SK-N-SH (cell line): ENCODE results near the gene DNM2. TPM values are rescaled to one million over a fixed set of nuclear protein-coding genes. Genes with fewer than 3 reads are reported as not detected.
"Not testable (repeated sequence)": the region's sequence is repeated elsewhere in the genome, so short reads cannot be mapped to it uniquely, and the experiment has no call there.

Experiments
- CTCF ChIA-PET: fragments of 300-600, 350-600 bp; formaldehyde crosslinking; extraction: SDS; loops from one replicate; lab custom pipeline; 2021; lab: Yijun Ruan, JAX
- POLR2A ChIA-PET: fragments of 350-600 bp; sonication (Branson Sonifier 250); formaldehyde crosslinking; extraction: SDS; loops from one replicate; lab custom pipeline; 2020; ENCODE audit warnings: antibody characterized with exemption, inconsistent platforms; lab: Yijun Ruan, JAX
- DNase-seq: peaks from one replicate; pipeline ENCODE4 v3.0.0; 2012
- H2AFZ ChIP-seq: fragments of 200-600 bp; sonication (generic); 2 replicates; pipeline ENCODE4 v1.8.1; 2016; ENCODE audit warnings: antibody characterized with exemption, mild to moderate bottlenecking, low read depth
- H3F3A ChIP-seq: fragments of 200-600 bp; sonication (generic); replicated peaks from 2 replicates; pipeline ENCODE3; 2016; ENCODE audit warnings: antibody characterized with exemption, mild to moderate bottlenecking; ENCODE audit not compliant: insufficient read depth
- H3K27ac ChIP-seq, 2 experiments: fragments of 200-500 bp in 1 of 2; fragments of 200-600 bp in 1 of 2; sonication (Bioruptor generic) in 1 of 2; sonication (generic), shearing (Covaris generic) in 1 of 2; 2 replicates each; pipeline versions ENCODE4 v1.5.1 to v1.6.1; 2014 to 2016; ENCODE audit warnings: low read depth in 2 of 2, inconsistent platforms in 1 of 2, low read length in 1 of 2, mild to moderate bottlenecking in 1 of 2, mixed read lengths in 1 of 2
- H3K27me3 ChIP-seq: fragments of 200-600 bp; sonication (generic), shearing (Covaris generic); 2 replicates; pipeline ENCODE4 v1.6.1; 2016; ENCODE audit warnings: mixed run types; ENCODE audit not compliant: insufficient read depth
- H3K36me3 ChIP-seq, 2 experiments: fragments of 200-500 bp in 1 of 2; fragments of 200-600 bp in 1 of 2; sonication (Bioruptor generic) in 1 of 2; sonication (generic) in 1 of 2; replicated peaks in 1 of 2; 2 replicates each; pipeline versions ENCODE3 to v1.5.1; 2014 to 2016; ENCODE audit warnings: low read length in 1 of 2, mild to moderate bottlenecking in 1 of 2; ENCODE audit not compliant: insufficient read depth in 2 of 2, control insufficient read depth in 1 of 2
- H3K4me1 ChIP-seq, 2 experiments: fragments of 200-500 bp in 1 of 2; fragments of 200-600 bp in 1 of 2; sonication (Bioruptor generic) in 1 of 2; sonication (generic), shearing (Covaris generic) in 1 of 2; 2 replicates each; pipeline versions ENCODE4 v1.5.1 to v1.6.1; 2014 to 2016; ENCODE audit warnings: low read depth in 1 of 2, low read length in 1 of 2, mixed run types in 1 of 2; ENCODE audit not compliant: insufficient read depth in 2 of 2, control insufficient read depth in 1 of 2
- H3K4me2 ChIP-seq: fragments of 200-600 bp; sonication (generic), shearing (Covaris generic); 2 replicates; pipeline ENCODE4 v1.6.1; 2017; ENCODE audit warnings: mixed run types
- H3K4me3 ChIP-seq, 2 experiments: fragments of 200-500 bp in 1 of 2; fragments of 200-600 bp in 1 of 2; sonication (Bioruptor generic) in 1 of 2; sonication (generic), shearing (Covaris generic) in 1 of 2; 2 replicates each; pipeline versions ENCODE4 v1.5.1 to v1.8.1; 2014 to 2016; ENCODE audit warnings: low read depth in 2 of 2, inconsistent platforms in 1 of 2, low read length in 1 of 2, mild to moderate bottlenecking in 1 of 2, mixed read lengths in 1 of 2, moderate library complexity in 1 of 2
- H3K79me2 ChIP-seq: fragments of 200-600 bp; sonication (generic); 2 replicates; pipeline ENCODE4 v1.8.1; 2017; ENCODE audit warnings: mild to moderate bottlenecking; ENCODE audit not compliant: insufficient read depth
- H3K9ac ChIP-seq: fragments of 200-600 bp; sonication (generic); 2 replicates; pipeline ENCODE4 v1.6.1; 2017; ENCODE audit warnings: mixed run types
- H3K9me2 ChIP-seq: fragments of 200-600 bp; sonication (generic); 2 replicates; pipeline ENCODE4 v1.6.1; 2017; ENCODE audit warnings: mixed run types
- H3K9me3 ChIP-seq: fragments of 200-600 bp; sonication (generic); 2 replicates; pipeline ENCODE4 v1.6.1; 2017; ENCODE audit warnings: mixed run types, mild to moderate bottlenecking, moderate library complexity
- H4K20me1 ChIP-seq: fragments of 200-600 bp; sonication (generic); 2 replicates; pipeline ENCODE4 v1.6.1; 2017; ENCODE audit warnings: mild to moderate bottlenecking, mixed run types; ENCODE audit not compliant: insufficient read depth
- FOXJ3 ChIP-seq: sonication (generic); formaldehyde crosslinking; IDR thresholded peaks from 2 replicates; pipeline ENCODE4 v1.5.1; 2020; ENCODE audit warnings: mild to moderate bottlenecking, missing genetic modification reagents
- IRF3 ChIP-seq: fragments of 150-350 bp; IDR thresholded peaks from 2 replicates; pipeline ENCODE4 v1.6.1; 2016; ENCODE audit warnings: mild to moderate bottlenecking, low read depth, low read length
- JUND ChIP-seq: IDR thresholded peaks from 2 replicates; pipeline ENCODE4 v1.4.0; 2012
- MAX ChIP-seq: IDR thresholded peaks from 2 replicates; pipeline ENCODE4 v1.4.0; 2012; ENCODE audit warnings: low read depth
- MXI1 ChIP-seq: IDR thresholded peaks from 2 replicates; pipeline ENCODE4 v1.6.1; 2012; ENCODE audit warnings: mild to moderate bottlenecking, low read depth, low read length, improper control_type of control experiment
- NFIC ChIP-seq: IDR thresholded peaks from 2 replicates; pipeline ENCODE4 v1.4.0; 2012; ENCODE audit warnings: borderline replicate concordance
- NRF1 ChIP-seq: IDR thresholded peaks from 2 replicates; pipeline ENCODE4 v1.6.1; 2012; ENCODE audit warnings: low read depth, mild to moderate bottlenecking, low read length
- RFX5 ChIP-seq: IDR thresholded peaks from 2 replicates; pipeline ENCODE4 v1.6.1; 2012; ENCODE audit warnings: mild to moderate bottlenecking, improper control_type of control experiment, low read length
- RXRA ChIP-seq: IDR thresholded peaks from 2 replicates; pipeline ENCODE4 v1.4.0; 2012; ENCODE audit warnings: low read depth, mild to moderate bottlenecking, borderline replicate concordance
- SMC3 ChIP-seq: IDR thresholded peaks from 2 replicates; pipeline ENCODE4 v1.6.1; 2012; ENCODE audit warnings: low read depth, low read length, improper control_type of control experiment
- TEAD4 ChIP-seq: IDR thresholded peaks from 2 replicates; pipeline ENCODE4 v1.4.0; 2012; ENCODE audit warnings: mild to moderate bottlenecking, borderline replicate concordance; ENCODE audit not compliant: insufficient read depth
- WGBS: methylation state at CpG from one replicate; pipeline ENCODE4 v1.1.6; 2017; ENCODE audit warnings: low lambda C conversion rate; 5-methylcytosine and 5-hydroxymethylcytosine counted together
- polyA plus RNA-seq, 3 experiments: library from polyadenylated mRNA; depleted of rRNA; stranded (reverse); fragments of >200 nt; gene quantifications; 2 replicates each; pipeline ENCODE4 v1.2.3, GENCODE V29; 2012
- TF ChIP-seq, protein P1 (sequence below): IDR thresholded peaks from 2 replicates; pipeline ENCODE4 v1.4.0; 2012; ENCODE audit warnings: low read depth, borderline replicate concordance

Gene DNM2
- polyA plus RNA-seq, 1 of the 3 experiments (the other 2 are of a cell fraction): 52.5 TPM

DNA sequence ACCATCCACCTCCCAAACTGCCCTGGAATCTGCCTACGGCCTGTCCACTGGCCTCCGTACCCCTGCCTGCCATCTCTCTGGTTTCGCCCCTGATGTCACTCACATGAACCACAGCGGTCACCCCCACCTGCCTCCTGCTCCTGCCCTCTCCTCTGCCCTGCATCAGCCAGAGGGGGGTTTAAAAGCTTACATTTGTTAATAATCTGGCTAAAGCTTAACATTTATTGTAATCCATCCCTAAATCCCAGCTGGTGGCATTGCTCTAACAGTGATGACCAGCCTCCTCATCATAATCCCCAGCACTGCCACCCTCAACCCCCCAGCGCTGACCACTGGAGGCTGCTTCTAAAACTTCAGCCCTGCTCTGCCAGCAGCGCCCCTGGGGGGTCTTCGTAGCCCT, 38.9 kb downstream of the DNM2 start:
- POLR2A ChIA-PET: no interaction called here
- peaks cover 54% of the 10 kb centered on the region for H4K20me1 ChIP-seq
- WGBS: over 99% methylated on average over 7 of the region's 7 CpGs
- H2AFZ ChIP-seq: no peak overlapping the region
- H3K9me2 ChIP-seq: no peaks in the 10 kb centered on the region
- no peak overlapping the region for H3K4me2 ChIP-seq
- H3K36me3 ChIP-seq: peaks cover 4 to 5% of the 10 kb centered on the region in 2 experiments
- no peak overlapping the region for H3K9ac ChIP-seq
- TF ChIP-seq, protein P1, sequence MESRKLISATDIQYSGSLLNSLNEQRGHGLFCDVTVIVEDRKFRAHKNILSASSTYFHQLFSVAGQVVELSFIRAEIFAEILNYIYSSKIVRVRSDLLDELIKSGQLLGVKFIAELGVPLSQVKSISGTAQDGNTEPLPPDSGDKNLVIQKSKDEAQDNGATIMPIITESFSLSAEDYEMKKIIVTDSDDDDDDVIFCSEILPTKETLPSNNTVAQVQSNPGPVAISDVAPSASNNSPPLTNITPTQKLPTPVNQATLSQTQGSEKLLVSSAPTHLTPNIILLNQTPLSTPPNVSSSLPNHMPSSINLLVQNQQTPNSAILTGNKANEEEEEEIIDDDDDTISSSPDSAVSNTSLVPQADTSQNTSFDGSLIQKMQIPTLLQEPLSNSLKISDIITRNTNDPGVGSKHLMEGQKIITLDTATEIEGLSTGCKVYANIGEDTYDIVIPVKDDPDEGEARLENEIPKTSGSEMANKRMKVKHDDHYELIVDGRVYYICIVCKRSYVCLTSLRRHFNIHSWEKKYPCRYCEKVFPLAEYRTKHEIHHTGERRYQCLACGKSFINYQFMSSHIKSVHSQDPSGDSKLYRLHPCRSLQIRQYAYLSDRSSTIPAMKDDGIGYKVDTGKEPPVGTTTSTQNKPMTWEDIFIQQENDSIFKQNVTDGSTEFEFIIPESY: no peak
- no peak for TF ChIP-seq IRF3
- no peak for TF ChIP-seq MXI1
- no peak for TF ChIP-seq JUND
- no peak for TF ChIP-seq SMC3
- TF ChIP-seq NRF1: no peak
- no peak for TF ChIP-seq RXRA
- no peak for TF ChIP-seq FOXJ3 (CRISPR knock-in tag)
- TF ChIP-seq TEAD4: no peak
- TF ChIP-seq NFIC: no peak
- TF ChIP-seq MAX: no peak
- TF ChIP-seq RFX5: no peak
- no peaks in the 10 kb centered on the region for H3K9me3 ChIP-seq
- no peak overlapping the region for H3K4me3 ChIP-seq
- CTCF ChIA-PET: interaction anchor here (0.9 kb wide), 1 partner anchor 42 kb away, joined by 3 read pairs; no protein-coding TSS in a partner anchor
- H3K79me2 ChIP-seq: peaks cover 80% of the 10 kb centered on the region
- peaks cover 6% of the 10 kb centered on the region for H3F3A ChIP-seq
- no peak for DNase-seq
- H3K27ac ChIP-seq: no peak overlapping the region
- H3K27me3 ChIP-seq: no peaks in the 10 kb centered on the region
- H3K4me1 ChIP-seq: peaks cover 0 to 11% of the 10 kb centered on the region in 2 experiments; a peak in 1 of 4 replicates

- H3K36me3 ChIP-seq, CTCF ChIA-PET, POLR2A ChIA-PET, H3F3A ChIP-seq, H3K4me2 ChIP-seq, DNase-seq, H3K27ac ChIP-seq, H3K9ac ChIP-seq, H3K4me3 ChIP-seq, H2AFZ ChIP-seq, H3K9me3 ChIP-seq, H3K9me2 ChIP-seq, H3K27me3 ChIP-seq: not testable (repeated sequence)
- WGBS: 100% methylated on average over 1 of the region's 1 CpG
- Histone ChIP-seq H4K20me1 (peaks cover 42% of the 10 kb centered on the region), H3K79me2 (peaks cover 76% of the 10 kb centered on the region), H3K4me1 (peaks cover 0 to 13% of the 10 kb centered on the region in 2 experiments; a peak in 1 of 4 replicates)
Measured at GRCh38 chr19:10758050-10758449, 40.2 kb downstream of the DNM2 start.
